ENCODE results near the gene ANXA3. TPM values are rescaled to one million over a fixed set of nuclear protein-coding genes. Genes with fewer than 3 reads are reported as not detected.

The ANXA3 gene
- total and polyA plus RNA-seq, 8 donors, result 26.1 to 235 (median 151) TPM

GRCh38 chr4:78557841-78558240 is 6.3 kb downstream of the ANXA3 start:
- WGBS, 5 donors, result 27 to 51% (median 40%) methylated on average over 2 of the region's 2 CpGs
- H3K27me3 ChIP-seq, result no peaks in the 10 kb centered on the region
- H3K27ac ChIP-seq, result peak overlapping the region in 4 of 5 donors; percentile 65 to 79 (median 70)

GRCh38 chr4:78558410-78558809 is 6.8 kb downstream of the ANXA3 start:
- peaks cover 25 to 86% (median 43%) of the 10 kb centered on the region in 4 donors for H3K4me1 ChIP-seq

More at GRCh38 chr4:78557841-78558240, 6.3 kb downstream of the ANXA3 start:
- no peaks in the 10 kb centered on the region for H3K9me3 ChIP-seq
- peaks cover 24 to 80% (median 43%) of the 10 kb centered on the region in 4 donors for H3K4me1 ChIP-seq
- DNase-seq, result no peak
- TF ChIP-seq POLR2A (IDR thresholded peaks at IDR 0.05), result no peak
- no peak overlapping the region for H3K4me3 ChIP-seq
- peaks cover 0 to 3% (median 0%) of the 10 kb centered on the region in 4 donors for H3K36me3 ChIP-seq
- intact Hi-C loops (cut with DNase I; ENCODE audit: low total_unique reads), result no loop called here

DNA sequence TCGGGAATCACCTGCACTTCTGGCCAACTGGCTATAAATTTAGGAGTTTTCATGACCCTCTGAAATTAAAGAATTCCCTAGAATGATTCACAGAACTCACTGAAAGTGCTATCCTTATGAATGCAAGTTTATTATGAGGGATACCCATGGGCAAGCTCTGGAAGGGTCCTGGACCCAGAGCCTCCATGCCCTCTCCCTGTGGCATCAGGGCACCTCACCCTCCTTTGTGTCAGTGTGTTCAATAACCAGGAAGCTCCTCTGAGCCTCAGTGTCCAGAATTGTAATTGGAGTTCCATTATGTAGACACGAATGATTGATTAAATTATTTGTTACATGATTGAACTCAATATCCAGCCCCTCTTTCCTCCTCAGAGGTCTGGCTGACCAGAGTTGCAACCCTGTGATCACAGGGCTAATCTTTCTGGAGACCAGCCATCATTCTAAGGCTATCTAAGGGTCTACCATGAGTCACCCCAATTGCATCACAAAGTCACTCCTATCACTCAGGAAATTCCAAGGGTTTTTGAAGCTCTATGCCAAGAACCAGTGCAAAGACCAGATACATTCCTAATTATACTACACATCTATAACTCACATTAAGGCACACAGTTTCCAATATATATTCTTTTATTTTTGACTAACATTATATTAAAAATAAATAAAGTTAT is 8.9 kb downstream of the ANXA3 start:
- no peaks in the 10 kb centered on the region for H3K36me3 ChIP-seq
- WGBS, 5 donors, result 55 to 75% (median 64%) methylated on average over 2 of the region's 2 CpGs
- DNase-seq, result peak in 1 of 2 donors; percentile 51
- no peak overlapping the region for H3K4me3 ChIP-seq
- peak overlapping the region; percentile 65 to 84 (median 73) for H3K27ac ChIP-seq
- TF ChIP-seq CTCF (IDR thresholded peaks at IDR 0.05) (no peak), POLR2AphosphoS5 (IDR thresholded peaks at IDR 0.05) (peak in 2 of 3 donors; percentile 47 to 66)
- no peaks in the 10 kb centered on the region for H3K27me3 ChIP-seq
- peaks cover 26 to 79% (median 43%) of the 10 kb centered on the region in 4 donors for H3K4me1 ChIP-seq
- intact Hi-C loops (cut with DNase I; ENCODE audit: low total_unique reads), result no loop called here
- H3K9me3 ChIP-seq, result no peaks in the 10 kb centered on the region

More at GRCh38 chr4:78558410-78558809, 6.8 kb downstream of the ANXA3 start:
- no peaks in the 10 kb centered on the region for H3K27me3 ChIP-seq
- 23 to 47% (median 32%) methylated on average over 1 of the region's 1 CpG for WGBS, 5 donors
- intact Hi-C loops (cut with DNase I; ENCODE audit: low total_unique reads), result no loop called here
- H3K36me3 ChIP-seq, result peaks cover 0 to 3% (median 0%) of the 10 kb centered on the region in 4 donors
- H3K9me3 ChIP-seq, result no peaks in the 10 kb centered on the region
- no peak for DNase-seq
- TF ChIP-seq POLR2A (IDR thresholded peaks at IDR 0.05), result no peak
- H3K27ac ChIP-seq, result peak overlapping the region in 4 of 5 donors; percentile 65 to 79 (median 70)
- H3K4me3 ChIP-seq, result no peak overlapping the region

DNA sequence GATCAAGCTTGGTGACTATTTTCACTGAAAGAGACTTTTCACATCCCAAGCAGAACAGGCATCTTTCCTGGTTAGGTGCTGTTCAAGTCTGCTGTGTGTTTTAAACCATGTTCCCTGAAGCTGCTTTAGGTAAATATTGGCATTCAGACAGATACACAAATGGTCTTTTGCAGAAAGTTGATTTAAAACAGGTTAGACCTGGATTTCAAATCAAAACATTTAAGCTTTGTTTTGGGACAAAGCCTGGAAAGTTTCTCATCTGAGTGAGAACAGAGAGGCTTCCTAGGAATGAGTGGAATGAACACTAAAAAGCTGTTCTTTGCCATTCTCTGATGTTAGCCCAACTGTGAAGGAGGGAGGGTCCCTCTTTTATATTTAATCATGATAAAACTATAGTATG is 10.1 kb downstream of the ANXA3 start:
- Histone ChIP-seq H3K4me3 (no peak overlapping the region), H3K27me3 (no peaks in the 10 kb centered on the region), H3K4me1 (peaks cover 29 to 85% (median 50%) of the 10 kb centered on the region in 4 donors), H3K9me3 (no peaks in the 10 kb centered on the region), H3K36me3 (no peaks in the 10 kb centered on the region), H3K27ac (peak overlapping the region; percentile 65 to 90 (median 74))
- peak; percentile 7 to 68 (median 26) for TF ChIP-seq POLR2AphosphoS5 (IDR thresholded peaks at IDR 0.05)
- TF ChIP-seq CTCF (IDR thresholded peaks at IDR 0.05), result no peak
- intact Hi-C loops (cut with DNase I; ENCODE audit: low total_unique reads), result no loop called here
- DNase-seq, result peak in 1 of 2 donors; percentile 73

GRCh38 chr4:78562687-78563086 is 11.1 kb downstream of the ANXA3 start:
- no peak for TF ChIP-seq EP300 (IDR thresholded peaks at IDR 0.05)
- peak overlapping the region in 4 of 5 donors; percentile 70 to 79 (median 74) for H3K27ac ChIP-seq
- no peaks in the 10 kb centered on the region for H3K27me3 ChIP-seq
- H3K9me3 ChIP-seq, result no peaks in the 10 kb centered on the region
- DNase-seq, result no peak
- WGBS, 5 donors, result 34 to 54% (median 40%) methylated on average over 4 of the region's 4 CpGs
- no peaks in the 10 kb centered on the region for H3K36me3 ChIP-seq
- no peak overlapping the region for H3K4me3 ChIP-seq
- peaks cover 31 to 85% (median 57%) of the 10 kb centered on the region in 4 donors for H3K4me1 ChIP-seq
- intact Hi-C loops (cut with DNase I; ENCODE audit: low total_unique reads), result no loop called here

DNA sequence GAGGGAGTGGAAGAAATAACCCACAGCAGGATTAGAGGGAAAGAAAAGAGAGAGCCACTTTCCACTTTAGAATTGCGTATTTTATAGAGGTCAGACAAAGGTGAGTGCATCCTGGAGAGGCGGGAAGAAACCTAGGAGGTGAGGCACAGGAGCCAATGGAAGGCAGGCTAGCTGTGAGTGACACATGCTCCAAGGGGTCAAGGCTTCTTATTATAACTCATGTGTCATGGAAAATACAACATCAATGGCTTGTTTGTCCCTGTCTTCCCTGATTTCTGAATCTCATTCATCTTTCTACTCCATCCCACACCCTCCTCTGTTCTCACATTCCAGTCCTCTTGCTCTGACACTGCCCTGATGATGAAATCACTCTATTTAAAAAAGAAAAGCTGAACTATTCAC is 14.4 kb downstream of the ANXA3 start:
- no peaks in the 10 kb centered on the region for H3K27me3 ChIP-seq
- H3K4me1 ChIP-seq, result peaks cover 43 to 80% (median 60%) of the 10 kb centered on the region in 4 donors
- H3K4me3 ChIP-seq, result no peak overlapping the region
- intact Hi-C loops (cut with DNase I; ENCODE audit: low total_unique reads), result no loop called here
- TF ChIP-seq POLR2A (IDR thresholded peaks at IDR 0.05), result no peak
- no peak for TF ChIP-seq POLR2AphosphoS5 (IDR thresholded peaks at IDR 0.05)
- TF ChIP-seq EP300 (IDR thresholded peaks at IDR 0.05), result no peak
- TF ChIP-seq CTCF (IDR thresholded peaks at IDR 0.05), result no peak
- WGBS, 5 donors, result 65 to 77% (median 70%) methylated on average over 2 of the region's 2 CpGs
- peak in 1 of 2 donors; percentile 46 for DNase-seq
- peaks cover 0 to 2% (median 0%) of the 10 kb centered on the region in 4 donors for H3K36me3 ChIP-seq
- no peaks in the 10 kb centered on the region for H3K9me3 ChIP-seq
- peak overlapping the region in 4 of 5 donors; percentile 41 to 71 (median 54) for H3K27ac ChIP-seq

All from stomach (tissue), 9 donors.